Measurements from ENCODE around the gene FSTL4.

FSTL4 gene

DNA sequence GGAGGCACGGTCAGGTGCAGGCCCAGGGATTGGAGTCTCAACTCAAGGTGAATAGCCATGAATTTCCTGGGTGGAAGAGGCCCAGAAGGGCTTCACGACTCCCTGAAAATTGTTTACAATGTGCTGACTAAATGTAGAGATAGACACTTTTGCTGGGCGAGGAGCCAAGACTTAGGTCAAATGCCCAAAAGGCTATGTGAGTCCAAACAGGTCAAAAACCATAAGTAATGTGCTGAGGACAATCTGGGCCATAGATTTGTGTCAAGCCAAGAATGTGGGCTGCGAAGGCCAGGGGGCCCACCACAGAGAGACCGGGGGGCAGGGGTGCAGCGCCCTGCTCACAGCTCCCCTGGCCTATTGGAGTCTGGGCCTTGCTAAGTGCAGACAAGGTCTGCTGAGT, 362.7 kb downstream of the FSTL4 start:
- DNase-seq, result no peak

- no peak for DNase-seq
These were observed 364.3 kb downstream of the FSTL4 start for GRCh38 chr5:133247881-133248624.

DNA sequence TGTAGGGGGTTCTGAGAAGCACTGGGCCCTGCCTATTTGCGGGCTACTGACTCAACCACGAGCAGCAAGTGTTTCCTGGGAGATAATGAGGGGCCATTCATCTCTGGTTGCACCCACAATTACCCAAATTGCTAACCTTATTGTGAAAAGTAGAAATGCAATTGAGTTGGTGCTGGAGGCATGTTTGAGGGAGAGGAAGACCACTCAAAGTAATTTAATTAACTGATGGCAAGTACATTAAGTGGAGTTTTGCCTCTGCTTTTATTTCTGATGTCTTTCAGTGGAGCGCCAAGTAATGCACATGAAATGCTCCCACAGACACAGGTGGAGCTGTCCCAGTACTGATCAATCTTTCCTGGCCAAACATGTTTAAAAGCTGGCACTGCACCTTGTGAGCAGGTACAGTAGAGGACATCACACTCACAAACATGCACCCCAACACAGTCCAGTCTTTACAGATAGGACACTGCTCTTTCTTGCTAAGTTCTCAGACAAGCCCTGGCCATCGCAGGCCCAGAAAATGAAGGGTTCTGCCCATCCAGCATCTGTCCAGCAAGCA, 365.1 kb downstream of the FSTL4 start:
- no peak for DNase-seq

GRCh38 chr5:133246376-133247150, 365.8 kb downstream of the FSTL4 start:
- no peak for DNase-seq

DNA sequence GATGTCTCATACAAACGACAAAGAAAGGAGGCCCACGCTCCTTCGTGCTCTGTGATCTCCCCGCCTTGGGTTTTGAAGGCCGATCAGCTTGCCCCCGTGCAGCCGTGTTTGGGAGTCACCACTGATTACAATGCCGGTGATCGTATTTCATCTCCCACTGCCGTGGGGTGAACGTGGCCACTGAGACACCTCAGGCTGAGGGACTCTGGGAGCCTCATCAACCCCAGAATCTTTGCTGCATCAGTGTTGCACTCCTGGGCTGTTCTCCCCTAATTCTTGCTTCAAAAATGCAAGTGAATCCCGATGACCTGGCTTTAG, 366.3 kb downstream of the FSTL4 start:
- no peak for DNase-seq

DNA sequence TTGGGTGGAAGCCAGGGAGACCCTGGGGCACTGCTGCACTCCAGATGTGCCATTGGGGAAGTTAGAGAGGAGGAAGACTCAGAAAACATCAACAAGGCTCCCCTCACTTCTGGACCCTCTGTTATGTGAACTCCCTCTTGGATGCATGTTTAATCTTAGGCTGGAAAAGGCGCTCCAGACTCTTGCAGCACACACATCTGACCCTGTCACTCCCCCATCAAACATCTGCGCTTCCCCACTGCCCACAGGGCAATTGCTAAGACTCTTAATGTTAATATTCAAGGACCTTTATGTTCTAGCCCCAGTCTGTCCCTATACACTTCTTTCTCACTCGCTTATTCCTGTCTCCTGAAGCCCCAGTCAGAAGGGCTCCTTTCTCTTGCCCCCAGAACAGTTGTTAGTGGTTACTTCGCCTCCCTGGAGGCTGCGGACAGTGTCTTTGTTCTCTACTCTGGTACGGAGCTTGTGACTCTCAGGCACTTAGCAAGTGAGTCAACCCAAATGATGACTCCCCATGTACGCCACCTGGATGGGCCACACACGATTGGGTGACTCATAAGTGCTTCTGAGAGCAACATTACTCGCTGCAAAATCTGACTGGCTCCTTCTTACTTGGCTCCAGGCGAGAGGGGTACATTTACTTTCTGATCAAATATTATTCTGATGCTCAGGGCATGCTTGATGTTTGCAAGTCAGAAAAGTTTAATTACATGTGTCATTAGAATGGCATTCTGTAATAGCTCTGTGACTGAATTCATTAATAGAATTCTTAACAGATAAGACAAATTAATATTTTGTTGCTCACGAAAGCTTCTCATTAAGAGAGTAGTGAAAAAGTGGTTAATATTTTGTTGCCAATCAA, 366.9 kb downstream of the FSTL4 start:
- no peak for DNase-seq

- no peak for DNase-seq
These were observed 368.1 kb downstream of the FSTL4 start for GRCh38 chr5:133244242-133244641.

- DNase-seq, result no peak
These were observed 369.1 kb downstream of the FSTL4 start for GRCh38 chr5:133243196-133243595.

DNA sequence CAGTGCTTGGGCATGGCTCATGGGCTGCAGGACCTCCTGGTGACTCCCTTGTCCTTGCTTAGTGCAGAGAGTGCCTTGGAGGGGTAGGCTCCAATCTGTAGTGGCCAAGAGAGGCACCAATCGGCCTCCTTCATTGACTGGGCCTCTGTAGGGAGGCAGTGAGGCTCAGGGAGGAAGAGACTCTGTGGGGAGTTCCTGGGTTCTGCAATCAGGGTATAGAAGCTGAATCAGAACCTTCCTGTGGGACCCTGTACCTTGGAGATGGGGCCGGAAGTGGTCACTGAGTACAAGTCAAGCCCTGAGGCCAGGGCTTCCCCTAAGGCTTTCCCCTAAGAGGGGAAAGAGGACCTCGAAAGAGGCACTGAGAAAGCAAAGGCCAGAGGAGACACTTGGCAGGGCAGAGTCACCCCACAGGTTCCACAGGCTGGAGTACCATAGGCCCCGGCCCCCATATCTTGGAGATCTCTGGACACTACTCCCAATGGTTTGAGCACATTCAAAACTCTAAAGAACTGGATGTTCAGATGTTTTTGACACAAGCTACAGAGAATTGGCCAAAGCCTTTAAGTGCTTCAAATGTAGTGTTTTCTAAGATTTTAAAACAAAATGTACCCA, 370.0 kb downstream of the FSTL4 start:
- DNase-seq, result no peak

DNA sequence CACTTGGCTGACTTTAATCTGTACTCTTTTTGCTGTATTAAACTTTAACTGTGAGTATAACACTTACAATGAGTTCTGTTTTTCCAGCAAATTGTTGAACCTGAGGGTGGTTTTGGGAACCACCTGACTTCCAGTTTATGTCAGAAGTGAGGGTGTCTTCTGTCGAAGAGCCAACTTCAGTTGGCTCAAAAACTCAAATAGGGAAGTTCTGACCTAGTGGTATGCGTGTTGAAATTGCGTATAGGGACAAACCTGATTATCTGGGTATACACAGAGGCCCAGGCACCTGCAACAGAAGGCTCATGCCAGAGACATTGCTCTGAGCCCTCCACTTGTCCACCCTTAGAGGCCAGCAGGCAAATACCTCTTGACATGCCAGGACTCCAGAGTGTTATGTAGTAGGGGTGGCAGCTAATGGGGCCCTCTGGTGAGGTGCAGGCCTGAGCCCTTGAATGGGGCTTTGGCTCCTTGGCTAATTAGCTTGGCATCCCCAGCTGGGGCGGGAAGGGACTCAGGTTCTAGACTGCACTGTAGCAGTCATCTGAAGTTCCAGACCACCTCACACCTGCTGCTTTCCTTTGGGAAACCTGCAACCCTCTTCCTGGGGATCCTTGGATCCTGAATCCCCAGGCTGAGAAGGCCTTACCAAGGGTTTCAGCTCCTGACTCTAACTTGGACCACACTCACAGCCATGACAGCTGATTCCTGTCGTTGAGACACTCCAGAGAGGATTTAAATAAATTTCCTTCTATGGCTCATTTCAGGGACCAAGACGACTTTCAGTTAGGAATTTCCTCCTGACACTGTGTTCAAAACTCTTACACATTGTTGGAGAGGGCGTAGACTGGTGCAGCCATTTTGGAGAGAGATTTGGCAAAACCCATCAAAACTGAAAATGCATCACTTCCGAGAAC, 370.9 kb downstream of the FSTL4 start:
- no peak for DNase-seq

- no peak for DNase-seq
These were observed 371.8 kb downstream of the FSTL4 start for GRCh38 chr5:133240425-133241091.

- no peak for DNase-seq
These were observed 373.7 kb downstream of the FSTL4 start for GRCh38 chr5:133238426-133239205.

- DNase-seq, result no peak
These were observed 375.4 kb downstream of the FSTL4 start for GRCh38 chr5:133236976-133237375.

DNA sequence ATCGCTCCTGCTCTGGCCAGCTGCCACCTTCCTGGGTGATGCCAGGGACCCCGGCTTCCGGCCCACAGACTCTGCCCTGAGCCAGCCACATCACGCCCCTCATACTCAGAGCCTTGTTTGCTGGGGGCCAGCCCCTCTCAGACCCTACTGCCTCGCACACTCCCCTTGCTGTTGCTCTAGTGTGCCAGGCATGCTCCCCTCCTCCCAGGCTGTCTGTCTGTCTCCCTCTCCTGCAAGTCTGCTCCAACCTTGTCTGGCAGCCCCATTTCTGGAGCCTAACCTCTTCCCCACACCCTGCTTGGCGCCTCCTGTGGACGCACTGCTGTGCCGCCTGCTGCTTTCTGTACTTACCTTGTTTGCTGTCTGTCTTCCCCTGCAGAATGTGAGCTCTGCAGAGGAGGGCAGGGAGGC, 375.8 kb downstream of the FSTL4 start:
- no peak for DNase-seq

- no peak for DNase-seq
These were observed 376.5 kb downstream of the FSTL4 start for GRCh38 chr5:133235696-133236426.

GRCh38 chr5:133234911-133235310, 377.4 kb downstream of the FSTL4 start:
- no peak for DNase-seq

DNA sequence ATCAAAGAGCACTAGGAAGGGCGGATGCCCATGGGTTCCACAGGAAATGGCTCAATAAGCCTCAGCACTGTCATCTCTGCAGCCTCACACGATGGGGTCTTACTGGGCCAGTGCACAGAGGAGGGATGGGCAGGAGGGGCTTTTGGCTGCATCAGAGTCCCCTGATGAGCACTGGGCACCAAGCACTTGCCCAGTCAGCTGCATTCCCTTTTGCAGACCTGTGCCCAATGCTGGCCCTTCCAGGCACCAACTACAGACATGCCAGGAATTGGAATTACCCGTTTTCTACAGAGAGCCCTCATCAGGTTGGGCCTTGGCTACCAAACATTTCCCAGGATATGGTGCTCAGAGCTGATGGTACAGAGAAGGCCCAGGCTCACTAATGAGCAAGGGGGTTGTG, 378.1 kb downstream of the FSTL4 start:
- DNase-seq, result no peak

- DNase-seq, result no peak
These were observed 378.7 kb downstream of the FSTL4 start for GRCh38 chr5:133233616-133234015.

- DNase-seq, result no peak
These were observed 379.4 kb downstream of the FSTL4 start for GRCh38 chr5:133232911-133233310.

DNA sequence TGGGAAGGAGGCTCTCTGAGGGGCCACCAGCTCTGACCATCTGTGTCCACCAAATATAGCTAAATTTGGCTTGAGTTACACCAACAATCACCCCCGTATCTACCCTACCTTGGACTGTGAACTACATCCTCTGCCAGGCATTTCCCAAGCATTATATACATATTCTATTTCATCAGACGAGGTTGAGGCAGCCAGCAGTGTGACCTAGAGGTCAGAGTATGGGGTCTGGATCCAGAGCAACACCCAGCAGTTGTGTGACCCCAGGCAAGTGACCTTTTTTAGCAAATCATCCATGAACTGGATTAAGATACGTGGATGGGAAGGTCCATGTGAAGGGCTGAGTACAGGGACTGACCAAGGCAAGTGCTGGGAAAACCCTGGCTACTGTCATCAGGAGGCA, 379.9 kb downstream of the FSTL4 start:
- DNase-seq, result no peak
